ENCODE measurements around the gene AHNAK.

GRCh38 chr11:62421996-62422395 lies 124.6 kb downstream of the AHNAK start:
- TF ChIP-seq POLR2A (IDR thresholded peaks at IDR 0.05): no peak
- TF ChIP-seq, protein P1, sequence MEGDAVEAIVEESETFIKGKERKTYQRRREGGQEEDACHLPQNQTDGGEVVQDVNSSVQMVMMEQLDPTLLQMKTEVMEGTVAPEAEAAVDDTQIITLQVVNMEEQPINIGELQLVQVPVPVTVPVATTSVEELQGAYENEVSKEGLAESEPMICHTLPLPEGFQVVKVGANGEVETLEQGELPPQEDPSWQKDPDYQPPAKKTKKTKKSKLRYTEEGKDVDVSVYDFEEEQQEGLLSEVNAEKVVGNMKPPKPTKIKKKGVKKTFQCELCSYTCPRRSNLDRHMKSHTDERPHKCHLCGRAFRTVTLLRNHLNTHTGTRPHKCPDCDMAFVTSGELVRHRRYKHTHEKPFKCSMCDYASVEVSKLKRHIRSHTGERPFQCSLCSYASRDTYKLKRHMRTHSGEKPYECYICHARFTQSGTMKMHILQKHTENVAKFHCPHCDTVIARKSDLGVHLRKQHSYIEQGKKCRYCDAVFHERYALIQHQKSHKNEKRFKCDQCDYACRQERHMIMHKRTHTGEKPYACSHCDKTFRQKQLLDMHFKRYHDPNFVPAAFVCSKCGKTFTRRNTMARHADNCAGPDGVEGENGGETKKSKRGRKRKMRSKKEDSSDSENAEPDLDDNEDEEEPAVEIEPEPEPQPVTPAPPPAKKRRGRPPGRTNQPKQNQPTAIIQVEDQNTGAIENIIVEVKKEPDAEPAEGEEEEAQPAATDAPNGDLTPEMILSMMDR (IDR thresholded peaks at IDR 0.05): no peak
